ENCODE measurements around the gene RHOBTB1. TPM values are rescaled to one million over a fixed set of nuclear protein-coding genes. Genes with fewer than 3 reads are reported as not detected.
"Not testable (repeated sequence)": the region's sequence is repeated elsewhere in the genome, so short reads cannot be mapped to it uniquely, and the experiment has no call there.

The RHOBTB1 gene
- total RNA-seq, 2 experiments from 2014 or later, result not detected

- no peak for DNase-seq
- intact Hi-C loops (cut with DNase I, micrococcal nuclease), result no loop called here
- H3K4me3 ChIP-seq (ENCODE audit: low read length), result no peak overlapping the region
- no peak for TF ChIP-seq CTCF (IDR thresholded peaks at IDR 0.05)
- Mint-ChIP-seq H3K9me3 (no peaks in the 10 kb centered on the region), H3K27ac (no peak overlapping the region), H3K4me1 (ENCODE audit: low read depth) (no peaks in the 10 kb centered on the region), H3K36me3 (ENCODE audit: low read depth) (no peaks in the 10 kb centered on the region), H3K4me3 (no peak overlapping the region), H3K27me3 (peaks cover 3% of the 10 kb centered on the region)
- H3K27ac ChIP-seq (ENCODE audit: low read depth in 1 of 2, low read length in 2 of 2), result no peak overlapping the region
- no peak for ATAC-seq (ENCODE audit: poor library complexity)
- H3K36me3 ChIP-seq (ENCODE audit: insufficient read depth, low read length), result no peaks in the 10 kb centered on the region
- H3K27me3 ChIP-seq (ENCODE audit: control insufficient read depth in 1 of 2, insufficient read depth in 2 of 2, low read length in 2 of 2), result peaks cover 0 to 5% of the 10 kb centered on the region in 2 experiments
- no peaks in the 10 kb centered on the region for H3K9me3 ChIP-seq (ENCODE audit: control insufficient read depth in 1 of 2, insufficient read depth in 1 of 2, low read length in 2 of 2)
- no peaks in the 10 kb centered on the region for H3K4me1 ChIP-seq (ENCODE audit: insufficient read depth, low read length)
- CTCF ChIA-PET, result no interaction called here
- POLR2A ChIA-PET, result no interaction called here
These were observed 109.6 kb downstream of the RHOBTB1 start for GRCh38 chr10:60834401-60834800.

- H3K36me3 ChIP-seq (ENCODE audit: insufficient read depth, low read length); POLR2A ChIA-PET: not testable (repeated sequence)
These were observed 111.8 kb downstream of the RHOBTB1 start for GRCh38 chr10:60832136-60832535.

GRCh38 chr10:60828489-60828852 lies 115.5 kb downstream of the RHOBTB1 start:
- no peak for TF ChIP-seq CTCF (IDR thresholded peaks at IDR 0.05)
- H3K9me3 ChIP-seq (ENCODE audit: control insufficient read depth in 1 of 2, insufficient read depth in 1 of 2, low read length in 2 of 2), result no peaks in the 10 kb centered on the region
- Mint-ChIP-seq H3K9me3 (no peaks in the 10 kb centered on the region), H3K36me3 (ENCODE audit: low read depth) (no peaks in the 10 kb centered on the region), H3K27ac (no peak overlapping the region), H3K4me3 (no peak overlapping the region), H3K27me3 (peaks cover 5% of the 10 kb centered on the region), H3K4me1 (ENCODE audit: low read depth) (no peaks in the 10 kb centered on the region)
- no peak overlapping the region for H3K4me3 ChIP-seq (ENCODE audit: low read length)
- no peak overlapping the region for H3K27ac ChIP-seq (ENCODE audit: low read depth in 1 of 2, low read length in 2 of 2)
- H3K27me3 ChIP-seq (ENCODE audit: control insufficient read depth in 1 of 2, insufficient read depth in 2 of 2, low read length in 2 of 2), result no peaks in the 10 kb centered on the region
- POLR2A ChIA-PET, result interaction anchor here (1.7 kb wide), 1 partner anchor 8 kb away, joined by 3 read pairs; no protein-coding TSS in a partner anchor
- CTCF ChIA-PET, result no interaction called here
- no peaks in the 10 kb centered on the region for H3K4me1 ChIP-seq (ENCODE audit: insufficient read depth, low read length)
- intact Hi-C loops (cut with DNase I, micrococcal nuclease), result no loop called here
- ATAC-seq (ENCODE audit: poor library complexity), result no peak
- H3K36me3 ChIP-seq (ENCODE audit: insufficient read depth, low read length), result no peaks in the 10 kb centered on the region
- DNase-seq, result no peak

More at GRCh38 chr10:60832136-60832535, 111.8 kb downstream of the RHOBTB1 start:
- CTCF ChIA-PET, result interaction anchor here (1.9 kb wide), 1 partner anchor 10 kb away, joined by 3 read pairs; no protein-coding TSS in a partner anchor
- H3K9me3 ChIP-seq (ENCODE audit: control insufficient read depth in 1 of 2, insufficient read depth in 1 of 2, low read length in 2 of 2); DNase-seq; H3K27ac Mint-ChIP-seq; H3K27ac ChIP-seq (ENCODE audit: low read depth in 1 of 2, low read length in 2 of 2); H3K4me3 ChIP-seq (ENCODE audit: low read length); H3K36me3 Mint-ChIP-seq (ENCODE audit: low read depth); H3K27me3 Mint-ChIP-seq; ATAC-seq (ENCODE audit: poor library complexity); H3K4me1 ChIP-seq (ENCODE audit: insufficient read depth, low read length); H3K27me3 ChIP-seq (ENCODE audit: control insufficient read depth in 1 of 2, insufficient read depth in 2 of 2, low read length in 2 of 2); H3K4me1 Mint-ChIP-seq (ENCODE audit: low read depth); H3K4me3 Mint-ChIP-seq; H3K9me3 Mint-ChIP-seq; intact Hi-C loops (cut with DNase I, micrococcal nuclease): not testable (repeated sequence)

- Mint-ChIP-seq H3K27me3 (peaks cover 5% of the 10 kb centered on the region), H3K4me1 (ENCODE audit: low read depth) (no peaks in the 10 kb centered on the region), H3K27ac (no peak overlapping the region), H3K9me3 (no peaks in the 10 kb centered on the region), H3K36me3 (ENCODE audit: low read depth) (no peaks in the 10 kb centered on the region), H3K4me3 (no peak overlapping the region)
- no peak overlapping the region for H3K4me3 ChIP-seq (ENCODE audit: low read length)
- intact Hi-C loops (cut with DNase I, micrococcal nuclease), result no loop called here
- POLR2A ChIA-PET, result no interaction called here
- no peak overlapping the region for H3K27ac ChIP-seq (ENCODE audit: low read depth in 1 of 2, low read length in 2 of 2)
- DNase-seq (no peak), ATAC-seq (ENCODE audit: poor library complexity) (no peak)
- CTCF ChIA-PET, result no interaction called here
- H3K27me3 ChIP-seq (ENCODE audit: control insufficient read depth in 1 of 2, insufficient read depth in 2 of 2, low read length in 2 of 2), result no peaks in the 10 kb centered on the region
- H3K36me3 ChIP-seq (ENCODE audit: insufficient read depth, low read length), result no peaks in the 10 kb centered on the region
- no peaks in the 10 kb centered on the region for H3K4me1 ChIP-seq (ENCODE audit: insufficient read depth, low read length)
- no peak for TF ChIP-seq CTCF (IDR thresholded peaks at IDR 0.05)
- no peaks in the 10 kb centered on the region for H3K9me3 ChIP-seq (ENCODE audit: control insufficient read depth in 1 of 2, insufficient read depth in 1 of 2, low read length in 2 of 2)
These were observed 116.0 kb downstream of the RHOBTB1 start for GRCh38 chr10:60827791-60828488.

Measured in CD4-positive, alpha-beta T cell (primary cell).